Measurements from ENCODE around the gene SNRPA1.

Gene SNRPA1

DNA sequence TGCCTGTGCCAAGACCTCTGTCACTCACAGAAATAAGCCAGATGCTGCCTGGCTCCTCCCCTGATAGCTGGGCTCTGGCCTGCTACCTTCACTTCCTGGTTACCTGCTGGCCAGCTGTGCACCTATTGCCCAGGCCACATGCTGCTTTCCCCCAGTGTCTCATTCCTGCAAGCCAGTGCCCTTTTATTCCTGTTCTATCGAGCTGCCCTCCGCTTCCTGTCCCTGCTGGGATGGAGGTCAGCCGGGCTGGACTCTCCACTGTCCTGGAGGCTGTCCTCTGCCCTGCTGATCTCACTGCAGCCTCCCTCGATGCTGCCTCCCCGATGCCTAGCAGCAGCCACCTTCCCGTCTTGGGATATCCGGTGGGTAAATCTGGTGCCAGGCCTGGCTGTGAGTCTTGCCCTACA lies 37.0 kb upstream of the SNRPA1 start:
- H3K4me3 ChIP-seq (IDR thresholded peaks at IDR 0.05; ENCODE audit: insufficient read depth, low read depth, low read length): no peak overlapping the region
- no peaks in the 10 kb centered on the region for H4K20me1 ChIP-seq (ENCODE audit: insufficient read depth)
- no peaks in the 10 kb centered on the region for H3K36me3 ChIP-seq (ENCODE audit: insufficient read depth)
- no peaks in the 10 kb centered on the region for H3K79me2 ChIP-seq (ENCODE audit: insufficient read depth, low read depth)
- no peaks in the 10 kb centered on the region for H3K27me3 ChIP-seq (ENCODE audit: insufficient read depth, low read depth)
- H2AFZ ChIP-seq (ENCODE audit: low read depth): no peak overlapping the region
- H3K4me1 ChIP-seq (ENCODE audit: low read depth, poor library complexity, severe bottlenecking): no peaks in the 10 kb centered on the region
- H3K4me2 ChIP-seq: no peak overlapping the region
- H3K27ac ChIP-seq: no peak overlapping the region
- no peak overlapping the region for H3K9ac ChIP-seq
- TF ChIP-seq, protein P1, sequence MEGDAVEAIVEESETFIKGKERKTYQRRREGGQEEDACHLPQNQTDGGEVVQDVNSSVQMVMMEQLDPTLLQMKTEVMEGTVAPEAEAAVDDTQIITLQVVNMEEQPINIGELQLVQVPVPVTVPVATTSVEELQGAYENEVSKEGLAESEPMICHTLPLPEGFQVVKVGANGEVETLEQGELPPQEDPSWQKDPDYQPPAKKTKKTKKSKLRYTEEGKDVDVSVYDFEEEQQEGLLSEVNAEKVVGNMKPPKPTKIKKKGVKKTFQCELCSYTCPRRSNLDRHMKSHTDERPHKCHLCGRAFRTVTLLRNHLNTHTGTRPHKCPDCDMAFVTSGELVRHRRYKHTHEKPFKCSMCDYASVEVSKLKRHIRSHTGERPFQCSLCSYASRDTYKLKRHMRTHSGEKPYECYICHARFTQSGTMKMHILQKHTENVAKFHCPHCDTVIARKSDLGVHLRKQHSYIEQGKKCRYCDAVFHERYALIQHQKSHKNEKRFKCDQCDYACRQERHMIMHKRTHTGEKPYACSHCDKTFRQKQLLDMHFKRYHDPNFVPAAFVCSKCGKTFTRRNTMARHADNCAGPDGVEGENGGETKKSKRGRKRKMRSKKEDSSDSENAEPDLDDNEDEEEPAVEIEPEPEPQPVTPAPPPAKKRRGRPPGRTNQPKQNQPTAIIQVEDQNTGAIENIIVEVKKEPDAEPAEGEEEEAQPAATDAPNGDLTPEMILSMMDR (conservative IDR thresholded peaks at IDR 0.05; ENCODE audit: low read depth, low read length): no peak

DNA sequence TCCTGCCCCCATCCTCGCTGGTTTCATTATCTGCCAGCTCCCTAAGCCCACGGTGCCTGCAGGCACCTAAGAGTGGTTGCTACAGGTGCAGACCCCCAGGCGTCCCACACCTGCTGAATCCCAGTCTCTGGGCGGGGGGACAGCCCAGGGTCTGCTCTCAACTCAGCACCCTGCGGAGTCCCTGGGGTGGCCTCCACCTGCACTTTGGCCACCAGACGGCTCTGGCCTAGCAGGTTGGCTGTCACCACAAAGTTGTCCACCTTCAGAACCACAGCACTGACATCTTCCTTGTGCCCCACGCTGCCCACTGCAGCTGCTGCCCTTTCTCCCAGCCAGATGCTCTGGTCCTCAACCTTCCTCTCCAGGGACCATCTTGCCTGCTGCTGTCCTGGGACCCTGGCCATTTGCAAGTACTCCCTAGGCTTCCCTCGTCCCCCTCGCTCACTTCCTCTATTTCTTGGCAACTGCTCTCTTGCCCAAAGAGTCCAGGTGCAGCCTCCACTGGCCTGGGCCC lies 34.9 kb upstream of the SNRPA1 start:
- Histone ChIP-seq H3K27ac (no peak overlapping the region), H3K4me1 (ENCODE audit: low read depth, poor library complexity, severe bottlenecking) (no peaks in the 10 kb centered on the region), H4K20me1 (ENCODE audit: insufficient read depth) (no peaks in the 10 kb centered on the region), H3K4me3 (IDR thresholded peaks at IDR 0.05; ENCODE audit: insufficient read depth, low read depth, low read length) (no peak overlapping the region), H3K36me3 (ENCODE audit: insufficient read depth) (no peaks in the 10 kb centered on the region), H3K4me2 (no peak overlapping the region), H3K79me2 (ENCODE audit: insufficient read depth, low read depth) (no peaks in the 10 kb centered on the region), H2AFZ (ENCODE audit: low read depth) (no peak overlapping the region), H3K27me3 (ENCODE audit: insufficient read depth, low read depth) (no peaks in the 10 kb centered on the region), H3K9ac (no peak overlapping the region)
- TF ChIP-seq, protein P1 (conservative IDR thresholded peaks at IDR 0.05; ENCODE audit: low read depth, low read length): no peak

DNA sequence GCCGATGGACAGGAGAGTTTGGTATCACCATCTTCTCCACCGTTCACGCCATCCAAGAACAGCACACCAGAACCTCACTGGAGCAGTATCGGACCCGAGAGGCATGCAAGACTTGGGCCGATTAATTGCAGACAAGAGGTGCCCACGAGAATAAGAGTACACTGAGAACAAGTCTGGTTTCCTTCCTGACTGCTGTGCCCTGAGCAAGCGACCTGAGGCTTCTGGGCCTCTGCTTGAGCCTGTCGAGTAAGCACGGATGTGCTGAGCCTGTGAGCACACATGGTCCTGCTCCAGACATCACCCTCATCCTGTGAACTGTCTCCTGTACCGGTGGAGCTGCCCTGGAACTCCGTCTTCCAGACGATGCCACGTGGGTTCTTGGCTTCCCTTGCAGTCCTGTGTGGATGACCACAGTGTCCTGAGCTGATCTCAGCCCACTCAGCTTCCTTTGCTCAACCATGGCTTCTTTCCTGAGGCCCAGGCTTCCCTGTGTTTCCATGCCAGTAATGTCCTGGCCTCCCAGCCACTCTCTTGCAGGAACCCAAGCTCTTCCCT lies 34.3 kb upstream of the SNRPA1 start:
- no peak overlapping the region for H3K4me2 ChIP-seq
- no peaks in the 10 kb centered on the region for H3K36me3 ChIP-seq (ENCODE audit: insufficient read depth)
- H3K9ac ChIP-seq: no peak overlapping the region
- H3K4me1 ChIP-seq (ENCODE audit: low read depth, poor library complexity, severe bottlenecking): no peaks in the 10 kb centered on the region
- no peak overlapping the region for H2AFZ ChIP-seq (ENCODE audit: low read depth)
- H3K79me2 ChIP-seq (ENCODE audit: insufficient read depth, low read depth): no peaks in the 10 kb centered on the region
- H3K27ac ChIP-seq: no peak overlapping the region
- TF ChIP-seq, protein P1 (conservative IDR thresholded peaks at IDR 0.05; ENCODE audit: low read depth, low read length): no peak
- no peaks in the 10 kb centered on the region for H3K27me3 ChIP-seq (ENCODE audit: insufficient read depth, low read depth)
- H3K4me3 ChIP-seq (IDR thresholded peaks at IDR 0.05; ENCODE audit: insufficient read depth, low read depth, low read length): no peak overlapping the region
- no peaks in the 10 kb centered on the region for H4K20me1 ChIP-seq (ENCODE audit: insufficient read depth)

DNA sequence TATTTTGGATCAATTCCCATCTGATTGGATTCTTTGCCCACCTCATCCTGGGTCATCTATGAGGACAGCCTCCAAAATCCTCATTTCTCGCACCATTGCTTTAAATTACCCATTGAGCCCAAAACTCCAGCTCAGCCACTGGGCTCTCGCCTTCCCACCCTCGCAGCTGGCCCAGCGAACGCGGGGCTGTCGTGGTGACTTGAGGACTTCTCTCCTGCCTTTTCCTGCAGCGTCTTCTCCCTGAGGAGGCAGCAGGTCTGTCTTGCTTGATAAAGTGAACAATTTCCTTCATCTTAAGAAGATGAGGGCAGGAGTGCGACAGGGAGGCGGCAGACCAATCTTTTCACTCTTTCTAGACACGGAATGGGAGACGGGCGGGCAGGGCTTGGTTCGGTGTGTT lies 33.0 kb upstream of the SNRPA1 start:
- H3K27me3 ChIP-seq (ENCODE audit: insufficient read depth, low read depth): no peaks in the 10 kb centered on the region
- no peak overlapping the region for H2AFZ ChIP-seq (ENCODE audit: low read depth)
- no peaks in the 10 kb centered on the region for H3K36me3 ChIP-seq (ENCODE audit: insufficient read depth)
- H3K4me2 ChIP-seq: no peak overlapping the region
- no peak overlapping the region for H3K4me3 ChIP-seq (IDR thresholded peaks at IDR 0.05; ENCODE audit: insufficient read depth, low read depth, low read length)
- H3K9ac ChIP-seq: no peak overlapping the region
- TF ChIP-seq, protein P1 (conservative IDR thresholded peaks at IDR 0.05; ENCODE audit: low read depth, low read length): no peak
- no peaks in the 10 kb centered on the region for H3K79me2 ChIP-seq (ENCODE audit: insufficient read depth, low read depth)
- no peaks in the 10 kb centered on the region for H3K4me1 ChIP-seq (ENCODE audit: low read depth, poor library complexity, severe bottlenecking)
- H3K27ac ChIP-seq: no peak overlapping the region
- no peaks in the 10 kb centered on the region for H4K20me1 ChIP-seq (ENCODE audit: insufficient read depth)
